Lower leg skin (tissue), 3 donors: ENCODE data around the gene NPTX2.

Source experiments
- POLR2A ChIP-seq, 2 donors: fragments of 450-650 bp; IDR thresholded peaks; one replicate each; pipeline ENCODE4 v1.6.1; 2016 to 2017; ENCODE audit warnings: antibody characterized with exemption in 2 of 2, mild to moderate bottlenecking in 1 of 2, moderate library complexity in 1 of 2
- TF ChIP-seq, protein P1 (sequence below), 3 donors: fragments of 450-650 bp; IDR thresholded peaks; one replicate each; pipeline ENCODE4 v1.5.1; 2016; ENCODE audit warnings: antibody characterized with exemption in 3 of 3, mild to moderate bottlenecking in 3 of 3, moderate library complexity in 2 of 3

GRCh38 chr7:98668255-98668654 lies 51.2 kb downstream of the NPTX2 start:
- TF ChIP-seq POLR2A (IDR thresholded peaks at IDR 0.05) = no peak
- TF ChIP-seq, protein P1, sequence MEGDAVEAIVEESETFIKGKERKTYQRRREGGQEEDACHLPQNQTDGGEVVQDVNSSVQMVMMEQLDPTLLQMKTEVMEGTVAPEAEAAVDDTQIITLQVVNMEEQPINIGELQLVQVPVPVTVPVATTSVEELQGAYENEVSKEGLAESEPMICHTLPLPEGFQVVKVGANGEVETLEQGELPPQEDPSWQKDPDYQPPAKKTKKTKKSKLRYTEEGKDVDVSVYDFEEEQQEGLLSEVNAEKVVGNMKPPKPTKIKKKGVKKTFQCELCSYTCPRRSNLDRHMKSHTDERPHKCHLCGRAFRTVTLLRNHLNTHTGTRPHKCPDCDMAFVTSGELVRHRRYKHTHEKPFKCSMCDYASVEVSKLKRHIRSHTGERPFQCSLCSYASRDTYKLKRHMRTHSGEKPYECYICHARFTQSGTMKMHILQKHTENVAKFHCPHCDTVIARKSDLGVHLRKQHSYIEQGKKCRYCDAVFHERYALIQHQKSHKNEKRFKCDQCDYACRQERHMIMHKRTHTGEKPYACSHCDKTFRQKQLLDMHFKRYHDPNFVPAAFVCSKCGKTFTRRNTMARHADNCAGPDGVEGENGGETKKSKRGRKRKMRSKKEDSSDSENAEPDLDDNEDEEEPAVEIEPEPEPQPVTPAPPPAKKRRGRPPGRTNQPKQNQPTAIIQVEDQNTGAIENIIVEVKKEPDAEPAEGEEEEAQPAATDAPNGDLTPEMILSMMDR (IDR thresholded peaks at IDR 0.05) = no peak
